Hepatocyte (in vitro differentiated cells): ENCODE measurements around the gene SHANK3. TPM values are rescaled to one million over a fixed set of nuclear protein-coding genes. Genes with fewer than 3 reads are reported as not detected.

ENCODE experiments used
- DNase-seq: peaks from one replicate; pipeline ENCODE4 v3.0.0-alpha.2; 2016; ENCODE audit warnings: low spot score
- H2AFZ ChIP-seq: fragments of 200-600 bp; sonication (generic); 2 replicates; pipeline ENCODE4 v1.6.0; 2016; ENCODE audit warnings: antibody characterized with exemption, mild to moderate bottlenecking
- H3K27ac ChIP-seq: fragments of 200-600 bp; sonication (generic); 2 replicates; pipeline ENCODE4 v1.5.1; 2016; ENCODE audit warnings: mild to moderate bottlenecking
- H3K27me3 ChIP-seq: fragments of 200-600 bp; sonication (generic); 2 replicates; pipeline ENCODE4 v1.6.1; 2016
- H3K36me3 ChIP-seq: fragments of 200-600 bp; sonication (generic); replicated peaks from 2 replicates; pipeline ENCODE4 v1.5.1; 2016; ENCODE audit warnings: low read depth; ENCODE audit not compliant: insufficient read depth
- H3K4me1 ChIP-seq: fragments of 200-600 bp; sonication (generic); 2 replicates; pipeline ENCODE4 v1.5.1; 2016; ENCODE audit warnings: mild to moderate bottlenecking, moderate library complexity; ENCODE audit not compliant: insufficient read depth
- H3K4me2 ChIP-seq: fragments of 200-600 bp; sonication (generic); 2 replicates; pipeline ENCODE4 v1.6.0; 2016
- H3K4me3 ChIP-seq: fragments of 200-600 bp; sonication (generic); 2 replicates; pipeline ENCODE4 v1.5.1; 2016; ENCODE audit warnings: mild to moderate bottlenecking
- H3K79me2 ChIP-seq: fragments of 200-600 bp; sonication (generic); 2 replicates; pipeline ENCODE4 v1.6.0; 2017; ENCODE audit warnings: mild to moderate bottlenecking
- H3K9me2 ChIP-seq: fragments of 200-600 bp; sonication (generic); replicated peaks from 2 replicates; pipeline ENCODE4 v1.6.0; 2017; ENCODE audit warnings: mild to moderate bottlenecking; ENCODE audit not compliant: insufficient read depth
- H3K9me3 ChIP-seq: fragments of 200-600 bp; sonication (generic); 2 replicates; pipeline ENCODE4 v1.5.1; 2016; ENCODE audit warnings: low read depth, mild to moderate bottlenecking
- H4K20me1 ChIP-seq: fragments of 200-600 bp; sonication (generic); 2 replicates; pipeline ENCODE4 v1.6.0; 2016; ENCODE audit warnings: mild to moderate bottlenecking; ENCODE audit not compliant: insufficient read depth, poor library complexity, severe bottlenecking
- EZH2 ChIP-seq: fragments of 200-600 bp; sonication (generic); IDR thresholded peaks from 2 replicates; pipeline ENCODE4 v1.6.1; 2016; ENCODE audit warnings: antibody characterized with exemption, mild to moderate bottlenecking, borderline replicate concordance
- EZH2phosphoT487 ChIP-seq: fragments of 200-600 bp; sonication (generic); IDR thresholded peaks from one replicate; pipeline ENCODE4 v1.6.1; 2018; ENCODE audit warnings: antibody characterized with exemption, mild to moderate bottlenecking, low read depth, moderate library complexity; ENCODE audit not compliant: unreplicated experiment, severe bottlenecking
- WGBS: methylation state at CpG from one replicate; pipeline ENCODE4 v1.1.6; 2016; ENCODE audit warnings: low lambda C conversion rate; ENCODE audit errors: missing lambda C conversion rate; 5-methylcytosine and 5-hydroxymethylcytosine counted together
- polyA plus RNA-seq: library from polyadenylated mRNA; unstranded; fragments of >200 nt; fragmentation: Nextera tagmentation; extraction: Ambion mirVana; gene quantifications from 2 replicates; pipeline ENCODE4 v1.2.1, GENCODE V29; 2016
- total RNA-seq: library from RNA; depleted of rRNA; stranded (reverse); fragments of >200 nt; gene quantifications from 2 replicates; pipeline ENCODE4 v1.2.3, GENCODE V29; 2014
- TF ChIP-seq, protein P1 (sequence below): fragments of 200-600 bp; sonication (generic); IDR thresholded peaks from 2 replicates; pipeline ENCODE4 v1.5.1; 2016; ENCODE audit warnings: antibody characterized with exemption, mild to moderate bottlenecking; ENCODE audit not compliant: poor library complexity

SHANK3 gene
- total and polyA plus RNA-seq, 2 experiments from 2014 or later: 1.9 to 2.9 TPM

DNA sequence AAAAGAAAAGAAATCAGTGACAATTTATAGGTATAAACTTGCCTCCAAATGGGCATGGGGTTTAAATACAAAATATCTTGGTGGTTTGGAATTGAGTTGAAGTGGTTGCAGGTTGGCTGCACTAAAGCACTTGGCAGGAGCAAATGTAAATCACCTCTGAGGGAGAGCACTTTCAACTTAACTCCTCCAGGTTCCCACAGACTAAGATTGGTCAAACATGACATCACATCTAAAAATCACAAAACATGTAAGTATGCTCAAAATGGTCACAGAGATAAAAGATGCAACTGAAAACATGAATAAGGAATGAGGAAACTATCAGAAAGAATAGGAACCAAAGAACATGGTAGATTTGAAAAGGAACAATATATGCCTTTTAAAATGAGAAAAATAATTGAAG lies 12.3 kb upstream of the SHANK3 start:
- no peaks in the 10 kb centered on the region for H3K27me3 ChIP-seq
- DNase-seq: no peak
- H3K9me2 ChIP-seq: no peaks in the 10 kb centered on the region

GRCh38 chr22:50665212-50665611 lies 7.4 kb upstream of the SHANK3 start:
- Histone ChIP-seq H3K36me3 (no peaks in the 10 kb centered on the region), H3K9me2 (no peaks in the 10 kb centered on the region), H3K79me2 (no peaks in the 10 kb centered on the region), H4K20me1 (no peaks in the 10 kb centered on the region), H3K9me3 (no peaks in the 10 kb centered on the region), H3K27ac (no peak overlapping the region), H3K4me2 (no peak overlapping the region), H2AFZ (no peak overlapping the region), H3K27me3 (peaks cover 4% of the 10 kb centered on the region), H3K4me1 (no peaks in the 10 kb centered on the region), H3K4me3 (no peak overlapping the region)
- TF ChIP-seq EZH2phosphoT487 (no peak), EZH2 (no peak)
- TF ChIP-seq, protein P1, sequence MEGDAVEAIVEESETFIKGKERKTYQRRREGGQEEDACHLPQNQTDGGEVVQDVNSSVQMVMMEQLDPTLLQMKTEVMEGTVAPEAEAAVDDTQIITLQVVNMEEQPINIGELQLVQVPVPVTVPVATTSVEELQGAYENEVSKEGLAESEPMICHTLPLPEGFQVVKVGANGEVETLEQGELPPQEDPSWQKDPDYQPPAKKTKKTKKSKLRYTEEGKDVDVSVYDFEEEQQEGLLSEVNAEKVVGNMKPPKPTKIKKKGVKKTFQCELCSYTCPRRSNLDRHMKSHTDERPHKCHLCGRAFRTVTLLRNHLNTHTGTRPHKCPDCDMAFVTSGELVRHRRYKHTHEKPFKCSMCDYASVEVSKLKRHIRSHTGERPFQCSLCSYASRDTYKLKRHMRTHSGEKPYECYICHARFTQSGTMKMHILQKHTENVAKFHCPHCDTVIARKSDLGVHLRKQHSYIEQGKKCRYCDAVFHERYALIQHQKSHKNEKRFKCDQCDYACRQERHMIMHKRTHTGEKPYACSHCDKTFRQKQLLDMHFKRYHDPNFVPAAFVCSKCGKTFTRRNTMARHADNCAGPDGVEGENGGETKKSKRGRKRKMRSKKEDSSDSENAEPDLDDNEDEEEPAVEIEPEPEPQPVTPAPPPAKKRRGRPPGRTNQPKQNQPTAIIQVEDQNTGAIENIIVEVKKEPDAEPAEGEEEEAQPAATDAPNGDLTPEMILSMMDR: no peak
- WGBS: 95% methylated on average over 12 of the region's 12 CpGs
- no peak for DNase-seq

More for the DNA sequence above, 12.3 kb upstream of the SHANK3 start:
- no peaks in the 10 kb centered on the region for H3K79me2 ChIP-seq
- no peak overlapping the region for H3K27ac ChIP-seq
- H3K4me1 ChIP-seq: no peaks in the 10 kb centered on the region
- H3K9me3 ChIP-seq: no peaks in the 10 kb centered on the region
- TF ChIP-seq, protein P1: no peak
- TF ChIP-seq EZH2: no peak
- TF ChIP-seq EZH2phosphoT487: no peak
- H3K4me2 ChIP-seq: no peak overlapping the region
- no peaks in the 10 kb centered on the region for H3K36me3 ChIP-seq
- H4K20me1 ChIP-seq: no peaks in the 10 kb centered on the region
- no peak overlapping the region for H3K4me3 ChIP-seq
- H2AFZ ChIP-seq: no peak overlapping the region

GRCh38 chr22:50665738-50666137 lies 6.9 kb upstream of the SHANK3 start:
- H3K27ac ChIP-seq: no peak overlapping the region
- H2AFZ ChIP-seq: no peak overlapping the region
- WGBS: 81% methylated on average over 2 of the region's 2 CpGs
- H3K36me3 ChIP-seq: no peaks in the 10 kb centered on the region
- no peaks in the 10 kb centered on the region for H3K4me1 ChIP-seq
- peaks cover 4% of the 10 kb centered on the region for H3K27me3 ChIP-seq
- no peaks in the 10 kb centered on the region for H4K20me1 ChIP-seq
- no peaks in the 10 kb centered on the region for H3K9me3 ChIP-seq
- H3K4me2 ChIP-seq: no peak overlapping the region
- TF ChIP-seq EZH2phosphoT487: no peak
- TF ChIP-seq, protein P1: no peak
- TF ChIP-seq EZH2: no peak
- H3K79me2 ChIP-seq: no peaks in the 10 kb centered on the region
- H3K9me2 ChIP-seq: no peaks in the 10 kb centered on the region
- DNase-seq: no peak
- H3K4me3 ChIP-seq: no peak overlapping the region

- H3K79me2 ChIP-seq: no peaks in the 10 kb centered on the region
- no peaks in the 10 kb centered on the region for H3K9me2 ChIP-seq
- TF ChIP-seq EZH2phosphoT487: no peak
- TF ChIP-seq, protein P1: no peak
- no peak for TF ChIP-seq EZH2
- H3K36me3 ChIP-seq: no peaks in the 10 kb centered on the region
- no peaks in the 10 kb centered on the region for H3K9me3 ChIP-seq
- H3K27ac ChIP-seq: no peak overlapping the region
- peaks cover 14% of the 10 kb centered on the region for H3K27me3 ChIP-seq
- H2AFZ ChIP-seq: no peak overlapping the region
- no peaks in the 10 kb centered on the region for H3K4me1 ChIP-seq
- WGBS: 83% methylated on average over 4 of the region's 4 CpGs
- H3K4me3 ChIP-seq: no peak overlapping the region
- no peak for DNase-seq
- no peaks in the 10 kb centered on the region for H4K20me1 ChIP-seq
- H3K4me2 ChIP-seq: no peak overlapping the region
Measured at GRCh38 chr22:50670513-50670912, 2.1 kb upstream of the SHANK3 start.
